ENCODE data around the gene RHBDD1.
A peak's percentile ranks its signal among the peaks of the same experiment; 100 is the strongest.

Gene RHBDD1

DNA sequence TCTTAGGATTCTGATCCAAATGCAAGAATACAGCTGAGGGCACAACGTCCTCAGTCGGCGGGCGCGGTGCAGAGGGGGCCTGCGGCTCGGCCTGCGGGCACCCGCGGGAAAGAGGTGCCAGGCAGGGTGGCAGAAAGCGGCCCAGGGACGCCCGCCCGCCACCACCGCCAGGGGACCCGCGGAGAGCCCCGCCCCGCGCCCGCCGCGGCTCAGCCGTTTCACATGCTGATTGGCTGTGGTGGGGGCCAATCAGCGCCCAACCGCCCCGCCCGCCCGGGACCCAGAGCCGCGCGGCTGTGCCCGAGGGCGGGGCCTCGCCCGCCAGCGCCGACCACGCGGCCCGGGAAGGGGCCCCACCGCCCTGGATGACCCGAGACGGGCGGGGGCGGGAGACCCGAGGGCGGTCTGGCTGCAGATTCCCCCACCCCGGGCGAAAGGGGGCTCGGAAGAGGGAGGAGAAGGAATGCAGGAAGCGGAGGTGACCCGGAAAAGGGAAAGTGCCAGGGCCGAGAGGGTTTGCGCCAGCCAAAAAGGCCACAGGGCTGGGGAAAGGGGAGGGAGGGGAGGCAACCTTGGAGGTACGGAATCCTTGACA lies 44.3 kb upstream of the RHBDD1 start:
- peaks cover 63% of the 10 kb centered on the region for H3K4me1 ChIP-seq (ENCODE audit: insufficient read depth, low read length, severe bottlenecking)

GRCh38 chr2:226792155-226792881 lies 43.5 kb upstream of the RHBDD1 start:
- Histone ChIP-seq H4K20me1 (ENCODE audit: insufficient read depth, low read length) (no peaks in the 10 kb centered on the region), H3K9me3 (ENCODE audit: low read length) (no peaks in the 10 kb centered on the region), H3K4me3 (ENCODE audit: low read depth, low read length, poor library complexity, severe bottlenecking) (peak overlapping the region; percentile 79), H3K4me1 (ENCODE audit: insufficient read depth, low read length, severe bottlenecking) (peaks cover 70% of the 10 kb centered on the region), H3K36me3 (ENCODE audit: insufficient read depth, low read length) (no peaks in the 10 kb centered on the region), H3K27me3 (ENCODE audit: insufficient read depth, low read length) (no peaks in the 10 kb centered on the region), H3F3A (ENCODE audit: insufficient read depth, low read length) (no peaks in the 10 kb centered on the region; the same call in 1 of the 2 replicates), H3K9me2 (ENCODE audit: low read depth, low read length) (no peaks in the 10 kb centered on the region), H3K4me2 (ENCODE audit: low read length) (peak overlapping the region; percentile 81), H2AFZ (ENCODE audit: low read length) (no peak overlapping the region), H3K27ac (ENCODE audit: low read depth, low read length, poor library complexity, severe bottlenecking) (peak overlapping the region; percentile 90), H3K9ac (ENCODE audit: low read length) (peak overlapping the region; percentile 81), H3K79me2 (ENCODE audit: insufficient read depth, low read length) (no peaks in the 10 kb centered on the region)
- no peak for TF ChIP-seq EZH2 (IDR thresholded peaks at IDR 0.05; ENCODE audit: borderline replicate concordance, low read length)
- TF ChIP-seq CTCF (IDR thresholded peaks at IDR 0.05; ENCODE audit: low read length): no peak

More for the DNA sequence above, 44.3 kb upstream of the RHBDD1 start:
- Histone ChIP-seq H3K4me3 (ENCODE audit: low read depth, low read length, poor library complexity, severe bottlenecking) (peak overlapping the region; percentile 79), H3K27me3 (ENCODE audit: insufficient read depth, low read length) (no peaks in the 10 kb centered on the region), H3K4me2 (ENCODE audit: low read length) (peak overlapping the region; percentile 81), H2AFZ (ENCODE audit: low read length) (no peak overlapping the region), H3F3A (ENCODE audit: insufficient read depth, low read length) (no peaks in the 10 kb centered on the region; the same call in 1 of the 2 replicates), H3K9me3 (ENCODE audit: low read length) (no peaks in the 10 kb centered on the region), H3K79me2 (ENCODE audit: insufficient read depth, low read length) (no peaks in the 10 kb centered on the region), H3K9me2 (ENCODE audit: low read depth, low read length) (no peaks in the 10 kb centered on the region), H4K20me1 (ENCODE audit: insufficient read depth, low read length) (no peaks in the 10 kb centered on the region), H3K9ac (ENCODE audit: low read length) (peak overlapping the region; percentile 81), H3K36me3 (ENCODE audit: insufficient read depth, low read length) (no peaks in the 10 kb centered on the region), H3K27ac (ENCODE audit: low read depth, low read length, poor library complexity, severe bottlenecking) (peak overlapping the region; percentile 90)
- TF ChIP-seq CTCF (IDR thresholded peaks at IDR 0.05; ENCODE audit: low read length) (peak; percentile 17; the same call in 1 of the 2 replicates), EZH2 (IDR thresholded peaks at IDR 0.05; ENCODE audit: borderline replicate concordance, low read length) (no peak)

GRCh38 chr2:226793646-226794045 lies 42.2 kb upstream of the RHBDD1 start:
- Histone ChIP-seq H3K4me3 (ENCODE audit: low read depth, low read length, poor library complexity, severe bottlenecking) (peak overlapping the region; percentile 79), H3K4me2 (ENCODE audit: low read length) (peak overlapping the region; percentile 81), H3K79me2 (ENCODE audit: insufficient read depth, low read length) (no peaks in the 10 kb centered on the region), H3K9me2 (ENCODE audit: low read depth, low read length) (no peaks in the 10 kb centered on the region), H3F3A (ENCODE audit: insufficient read depth, low read length) (no peaks in the 10 kb centered on the region; the same call in 1 of the 2 replicates), H3K4me1 (ENCODE audit: insufficient read depth, low read length, severe bottlenecking) (peaks cover 80% of the 10 kb centered on the region), H3K27ac (ENCODE audit: low read depth, low read length, poor library complexity, severe bottlenecking) (peak overlapping the region; percentile 90), H4K20me1 (ENCODE audit: insufficient read depth, low read length) (no peaks in the 10 kb centered on the region), H3K36me3 (ENCODE audit: insufficient read depth, low read length) (no peaks in the 10 kb centered on the region), H2AFZ (ENCODE audit: low read length) (no peak overlapping the region), H3K9ac (ENCODE audit: low read length) (peak overlapping the region; percentile 81; the same call in 1 of the 2 replicates), H3K27me3 (ENCODE audit: insufficient read depth, low read length) (no peaks in the 10 kb centered on the region), H3K9me3 (ENCODE audit: low read length) (no peaks in the 10 kb centered on the region)
- TF ChIP-seq EZH2 (IDR thresholded peaks at IDR 0.05; ENCODE audit: borderline replicate concordance, low read length): no peak
- no peak for TF ChIP-seq CTCF (IDR thresholded peaks at IDR 0.05; ENCODE audit: low read length)
